Fibroblast of pulmonary artery (primary cell): ENCODE data around the gene NDFIP2.

ENCODE experiments used
- DNase-seq: peaks from one replicate; pipeline ENCODE4 v3.0.0-alpha.2; 2010; ENCODE audit warnings: low read depth
- H3K4me3 ChIP-seq: replicated peaks from 2 replicates; pipeline ENCODE4 v1.5.1; 2011; ENCODE audit warnings: low read depth, mild to moderate bottlenecking, control low read depth, low read length, moderate library complexity
- TF ChIP-seq, protein P1 (sequence below): IDR thresholded peaks from 2 replicates; pipeline ENCODE4 v1.5.1; 2011; ENCODE audit warnings: mild to moderate bottlenecking, control low read depth, low read length, inconsistent platforms; ENCODE audit errors: missing control alignments

The NDFIP2 gene

DNA sequence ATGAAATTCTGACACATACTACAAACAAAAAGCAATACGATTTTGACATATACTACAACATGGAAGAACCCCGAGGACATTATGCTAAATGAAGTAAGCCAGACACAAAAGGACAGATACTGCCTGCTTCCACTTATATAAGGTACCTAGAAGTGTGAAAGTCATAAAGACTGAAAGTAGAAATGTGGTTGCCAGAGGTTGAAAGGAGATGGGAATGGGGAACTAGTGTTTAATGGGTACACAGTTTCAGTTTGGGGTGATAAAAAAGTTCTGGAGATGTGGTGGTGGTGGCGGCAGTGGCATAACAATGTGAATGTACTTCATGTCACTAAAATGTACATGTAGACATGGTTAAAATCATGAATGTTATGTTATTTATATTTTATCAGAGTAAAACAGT is 12.1 kb upstream of the NDFIP2 start:
- H3K4me3 ChIP-seq, result no peak overlapping the region
- TF ChIP-seq, protein P1, sequence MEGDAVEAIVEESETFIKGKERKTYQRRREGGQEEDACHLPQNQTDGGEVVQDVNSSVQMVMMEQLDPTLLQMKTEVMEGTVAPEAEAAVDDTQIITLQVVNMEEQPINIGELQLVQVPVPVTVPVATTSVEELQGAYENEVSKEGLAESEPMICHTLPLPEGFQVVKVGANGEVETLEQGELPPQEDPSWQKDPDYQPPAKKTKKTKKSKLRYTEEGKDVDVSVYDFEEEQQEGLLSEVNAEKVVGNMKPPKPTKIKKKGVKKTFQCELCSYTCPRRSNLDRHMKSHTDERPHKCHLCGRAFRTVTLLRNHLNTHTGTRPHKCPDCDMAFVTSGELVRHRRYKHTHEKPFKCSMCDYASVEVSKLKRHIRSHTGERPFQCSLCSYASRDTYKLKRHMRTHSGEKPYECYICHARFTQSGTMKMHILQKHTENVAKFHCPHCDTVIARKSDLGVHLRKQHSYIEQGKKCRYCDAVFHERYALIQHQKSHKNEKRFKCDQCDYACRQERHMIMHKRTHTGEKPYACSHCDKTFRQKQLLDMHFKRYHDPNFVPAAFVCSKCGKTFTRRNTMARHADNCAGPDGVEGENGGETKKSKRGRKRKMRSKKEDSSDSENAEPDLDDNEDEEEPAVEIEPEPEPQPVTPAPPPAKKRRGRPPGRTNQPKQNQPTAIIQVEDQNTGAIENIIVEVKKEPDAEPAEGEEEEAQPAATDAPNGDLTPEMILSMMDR, result no peak
- no peak for DNase-seq

DNA sequence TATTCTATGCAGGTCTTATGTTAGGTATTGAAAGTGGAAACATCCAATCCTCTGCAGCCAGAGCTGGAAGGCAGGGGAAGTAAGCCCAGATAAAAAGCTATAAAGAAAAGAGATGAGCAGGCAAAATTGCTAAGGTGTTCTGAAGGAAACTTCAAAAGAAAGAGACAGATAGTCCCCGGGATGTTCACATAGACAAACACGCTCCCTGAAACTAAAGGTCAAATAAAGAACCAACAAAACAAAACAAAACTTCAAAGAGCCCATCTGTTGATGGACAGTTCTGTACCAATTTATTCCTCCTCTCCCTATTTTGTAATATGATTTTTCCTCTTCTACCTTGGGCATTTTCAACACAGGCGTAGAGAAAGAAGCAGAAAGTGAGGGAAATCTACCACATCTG is 11.3 kb upstream of the NDFIP2 start:
- no peak for DNase-seq
- TF ChIP-seq, protein P1, result no peak

DNA sequence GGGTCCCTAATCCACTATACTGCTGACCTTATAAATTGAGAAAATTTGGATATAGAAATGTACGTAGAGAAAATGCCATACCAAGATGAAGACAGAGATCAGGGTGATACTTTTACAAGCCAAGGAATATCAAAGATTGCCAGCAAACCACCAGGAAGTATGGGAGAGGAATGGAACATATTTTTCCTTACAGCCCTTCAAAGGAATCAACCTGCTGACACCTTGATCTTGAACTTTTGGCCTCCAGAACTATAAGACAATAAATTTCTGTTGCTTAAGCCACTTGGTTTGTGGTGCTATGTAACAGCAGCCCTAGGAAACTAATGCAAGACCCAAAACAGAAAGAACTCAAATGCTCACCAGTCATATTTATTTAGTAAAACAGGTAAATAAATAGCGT is 10.3 kb upstream of the NDFIP2 start:
- TF ChIP-seq, protein P1, result no peak
- H3K4me3 ChIP-seq, result no peak overlapping the region
- DNase-seq, result no peak

More for the DNA sequence above, 11.3 kb upstream of the NDFIP2 start:
- no peak overlapping the region for H3K4me3 ChIP-seq

DNA sequence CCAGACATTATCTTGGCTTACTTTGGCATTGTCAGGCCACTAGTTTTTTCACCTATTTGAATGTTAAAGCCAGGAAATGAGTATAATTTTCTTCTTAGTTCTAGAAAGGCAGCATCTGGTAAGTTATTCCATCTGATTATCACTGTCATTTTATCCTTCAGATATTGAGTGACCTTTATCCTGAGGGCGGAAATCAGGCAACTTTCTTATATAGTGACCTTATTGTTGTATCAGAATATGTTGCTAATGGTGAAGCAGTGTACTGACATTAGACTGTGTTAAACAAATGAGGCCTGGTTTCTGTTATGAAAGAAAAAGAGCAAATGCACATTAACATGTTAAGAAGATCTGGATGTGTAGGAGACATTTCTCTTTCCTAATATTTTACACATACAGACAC is 5.4 kb upstream of the NDFIP2 start:
- no peak overlapping the region for H3K4me3 ChIP-seq
- TF ChIP-seq, protein P1, result no peak
- no peak for DNase-seq

GRCh38 chr13:79477968-79478367 is 3.0 kb upstream of the NDFIP2 start:
- TF ChIP-seq, protein P1, result no peak
- no peak overlapping the region for H3K4me3 ChIP-seq
- DNase-seq, result no peak

- TF ChIP-seq, protein P1, result no peak
- H3K4me3 ChIP-seq, result no peak overlapping the region
- no peak for DNase-seq
Observed at GRCh38 chr13:79479882-79480281, 1.1 kb upstream of the NDFIP2 start.

- H3K4me3 ChIP-seq, result peak overlapping the region; percentile 91
- DNase-seq, result no peak
- TF ChIP-seq, protein P1, result no peak
Observed at GRCh38 chr13:79481685-79482052, 714 bp downstream of the NDFIP2 start.
